ENCODE data around the gene RPL18. TPM values are rescaled to one million over a fixed set of nuclear protein-coding genes. Genes with fewer than 3 reads are reported as not detected.

The RPL18 gene
- 3,530 TPM for polyA plus RNA-seq (2012; ENCODE audit: insufficient read length, low read depth)

GRCh38 chr19:48618916-48619691, at the start of gene RPL18, which contains the start of gene SPHK2:
Gene RPL18, minus strand, starts transcription at chr19:48619178. Its CDS starts 35 bp downstream, at chr19:48619143.
Gene SPHK2, plus strand, starts transcription at chr19:48619506. Its CDS starts 1,009 bp downstream, at chr19:48620515.
- TF ChIP-seq TAF1 (IDR thresholded peaks at IDR 0.05; ENCODE audit: borderline replicate concordance, insufficient read depth, low read length): peak; percentile 96
- TF ChIP-seq FOXP2 (optimal IDR thresholded peaks at IDR 0.05; ENCODE audit: borderline replicate concordance, extremely low read depth, extremely low read length, insufficient read depth): no peak
- peak; percentile 86; the same call in 1 of the 2 replicates for TF ChIP-seq SIN3A (IDR thresholded peaks at IDR 0.05; ENCODE audit: borderline replicate concordance, insufficient read depth, low read length)
- peak; percentile 96 for TF ChIP-seq POLR2AphosphoS5 (IDR thresholded peaks at IDR 0.05; ENCODE audit: low read depth, low read length)
- peak in 1 of 2 experiments; percentile 78; a peak in 2 of 4 replicates for TF ChIP-seq REST (IDR thresholded peaks at IDR 0.05; ENCODE audit: insufficient read depth in 1 of 2, low read depth in 2 of 2, low read length in 2 of 2)

GRCh38 chr19:48668761-48669160, 49.8 kb upstream of the RPL18 start:
- TF ChIP-seq REST (IDR thresholded peaks at IDR 0.05; ENCODE audit: insufficient read depth in 1 of 2, low read depth in 2 of 2, low read length in 2 of 2): no peak
- no peak for TF ChIP-seq TAF1 (IDR thresholded peaks at IDR 0.05; ENCODE audit: borderline replicate concordance, insufficient read depth, low read length)
- TF ChIP-seq SIN3A (IDR thresholded peaks at IDR 0.05; ENCODE audit: borderline replicate concordance, insufficient read depth, low read length): no peak
- TF ChIP-seq FOXP2 (optimal IDR thresholded peaks at IDR 0.05; ENCODE audit: borderline replicate concordance, extremely low read depth, extremely low read length, insufficient read depth): no peak
- TF ChIP-seq POLR2AphosphoS5 (IDR thresholded peaks at IDR 0.05; ENCODE audit: low read depth, low read length): no peak

GRCh38 chr19:48668332-48668731, 49.4 kb upstream of the RPL18 start:
- TF ChIP-seq SIN3A (IDR thresholded peaks at IDR 0.05; ENCODE audit: borderline replicate concordance, insufficient read depth, low read length): no peak
- TF ChIP-seq TAF1 (IDR thresholded peaks at IDR 0.05; ENCODE audit: borderline replicate concordance, insufficient read depth, low read length): no peak
- TF ChIP-seq POLR2AphosphoS5 (IDR thresholded peaks at IDR 0.05; ENCODE audit: low read depth, low read length): no peak
- TF ChIP-seq FOXP2 (optimal IDR thresholded peaks at IDR 0.05; ENCODE audit: borderline replicate concordance, extremely low read depth, extremely low read length, insufficient read depth): no peak
- no peak for TF ChIP-seq REST (IDR thresholded peaks at IDR 0.05; ENCODE audit: insufficient read depth in 1 of 2, low read depth in 2 of 2, low read length in 2 of 2)

- no peak for TF ChIP-seq FOXP2 (optimal IDR thresholded peaks at IDR 0.05; ENCODE audit: borderline replicate concordance, extremely low read depth, extremely low read length, insufficient read depth)
- no peak for TF ChIP-seq REST (IDR thresholded peaks at IDR 0.05; ENCODE audit: insufficient read depth in 1 of 2, low read depth in 2 of 2, low read length in 2 of 2)
- TF ChIP-seq POLR2AphosphoS5 (IDR thresholded peaks at IDR 0.05; ENCODE audit: low read depth, low read length): no peak
These were observed 46.8 kb upstream of the RPL18 start for GRCh38 chr19:48665786-48666185.
